Endothelial cell of umbilical vein (primary cell): ENCODE results near the gene ATP10B. TPM values are rescaled to one million over a fixed set of nuclear protein-coding genes. Genes with fewer than 3 reads are reported as not detected.

Source experiments
- BruUV-seq: library from RNA; stranded (reverse); fragments of 400-500 nt; replicated peaks from 2 replicates; lab custom pipeline; 2021; lab: Mats Ljungman, UMichigan
- CTCF ChIA-PET: fragments of 300-600, 350-600 bp; sonication (Branson Sonifier 250); formaldehyde crosslinking; loops from one replicate; lab custom pipeline; 2021; ENCODE audit warnings: antibody characterized with exemption, inconsistent platforms; lab: Charles Lee
- POLR2A ChIA-PET: fragments of 300-600, 350-600 bp; sonication (Branson Sonifier 250); formaldehyde crosslinking; loops from one replicate; lab custom pipeline; 2021; ENCODE audit warnings: antibody characterized with exemption, inconsistent platforms; lab: Charles Lee
- DNase-seq: peaks from one replicate; pipeline ENCODE4 v3.0.0-alpha.2; 2011; ENCODE audit warnings: low read depth, low spot score
- FAIRE-seq: peaks from 2 replicates; lab custom pipeline; 2011; peaks lifted over from hg19 to GRCh38; lab: Jason Lieb, UNC
- H2AFZ ChIP-seq: 2 replicates; pipeline ENCODE4 v1.6.0; 2012; ENCODE audit warnings: low read depth, low read length, control low read depth, inconsistent platforms
- H3K27ac ChIP-seq: 2 replicates; pipeline ENCODE4 v1.5.1; 2011; ENCODE audit warnings: low read depth, mild to moderate bottlenecking, control low read depth, low read length, moderate library complexity; ENCODE audit not compliant: insufficient read depth
- H3K27me3 ChIP-seq, 2 experiments: 2 replicates each; pipeline versions ENCODE4 v1.6.0 to v1.6.1; 2011; ENCODE audit warnings: low read length in 2 of 2, mixed read lengths in 1 of 2; ENCODE audit not compliant: control insufficient read depth in 2 of 2, insufficient read depth in 2 of 2
- H3K36me3 ChIP-seq, 2 experiments: 2 replicates in 1 of 2; 3 replicates in 1 of 2; pipeline ENCODE4 v1.5.1; 2011; ENCODE audit warnings: low read length in 2 of 2, mild to moderate bottlenecking in 1 of 2, moderate library complexity in 1 of 2; ENCODE audit not compliant: control insufficient read depth in 2 of 2, insufficient read depth in 2 of 2; ENCODE audit errors: extremely low read depth in 1 of 2
- H3K4me1 ChIP-seq: 3 replicates; pipeline ENCODE4 v1.5.1; 2011; ENCODE audit warnings: mild to moderate bottlenecking, low read length; ENCODE audit not compliant: control insufficient read depth, insufficient read depth; ENCODE audit errors: extremely low read depth
- H3K4me2 ChIP-seq: 2 replicates; pipeline ENCODE4 v1.6.1; 2011; ENCODE audit warnings: low read length, control low read depth, mixed read lengths; ENCODE audit not compliant: insufficient read depth
- H3K4me3 ChIP-seq, 3 experiments: fragments of 200-600 bp in 1 of 3; sonication (generic), shearing (Covaris generic) in 1 of 3; replicated peaks in 1 of 3; 2 replicates each; pipeline ENCODE4 v1.5.1; 2011 to 2016; ENCODE audit warnings: control low read depth in 3 of 3, low read length in 3 of 3, mild to moderate bottlenecking in 2 of 3, inconsistent platforms in 1 of 3, low read depth in 1 of 3, moderate library complexity in 1 of 3; ENCODE audit not compliant: insufficient read depth in 1 of 3
- H3K79me2 ChIP-seq: 2 replicates; pipeline ENCODE4 v1.6.0; 2012; ENCODE audit warnings: low read length, inconsistent platforms; ENCODE audit not compliant: control insufficient read depth, insufficient read depth
- H3K9ac ChIP-seq: replicated peaks from 2 replicates; pipeline ENCODE3; 2011; ENCODE audit warnings: low read length, control low read depth; ENCODE audit not compliant: insufficient read depth; ENCODE audit errors: extremely low read depth
- H3K9me1 ChIP-seq: replicated peaks from 3 replicates; pipeline ENCODE4 v1.6.0; 2011; ENCODE audit warnings: mild to moderate bottlenecking, low read length; ENCODE audit not compliant: control insufficient read depth, insufficient read depth; ENCODE audit errors: extremely low read depth
- H3K9me3 ChIP-seq: replicated peaks from 2 replicates; pipeline ENCODE4 v1.5.1; 2012; ENCODE audit warnings: low read length, inconsistent platforms; ENCODE audit not compliant: control insufficient read depth, insufficient read depth
- H4K20me1 ChIP-seq: replicated peaks from 2 replicates; pipeline ENCODE3; 2011; ENCODE audit warnings: mild to moderate bottlenecking, low read length; ENCODE audit not compliant: control insufficient read depth, insufficient read depth; ENCODE audit errors: extremely low read depth
- EZH2 ChIP-seq: IDR thresholded peaks from 2 replicates; pipeline ENCODE4 v1.6.1; 2012; ENCODE audit warnings: borderline replicate concordance, low read depth, mild to moderate bottlenecking, moderate library complexity, low read length, inconsistent platforms; ENCODE audit not compliant: severe bottlenecking
- FOS ChIP-seq: IDR thresholded peaks from 2 replicates; pipeline ENCODE4 v1.6.1; 2011; ENCODE audit warnings: mild to moderate bottlenecking, low read length, moderate library complexity, borderline replicate concordance; ENCODE audit not compliant: insufficient read depth
- GATA2 ChIP-seq: IDR thresholded peaks from 2 replicates; pipeline ENCODE4 v1.7.0; 2011; ENCODE audit warnings: low read depth, mild to moderate bottlenecking, moderate library complexity, mixed read lengths, low read length; ENCODE audit not compliant: insufficient read length, insufficient read depth
- JUN ChIP-seq: IDR thresholded peaks from 2 replicates; pipeline ENCODE4 v1.6.1; 2011; ENCODE audit warnings: borderline replicate concordance, low read depth; ENCODE audit not compliant: insufficient read length, insufficient read depth
- POLR2A ChIP-seq: IDR thresholded peaks from 2 replicates; pipeline ENCODE4 v1.6.1; 2012; ENCODE audit warnings: low read depth, mild to moderate bottlenecking, control low read depth, low read length
- POLR2AphosphoS5 ChIP-seq: IDR thresholded peaks from 2 replicates; pipeline ENCODE4 v1.6.1; 2012; ENCODE audit warnings: low read depth, mild to moderate bottlenecking, control low read depth, low read length, moderate library complexity; ENCODE audit not compliant: insufficient read depth
- dilution Hi-C: fragments of 300-500 bp; cut with MboI; formaldehyde crosslinking; loops from one replicate; pipeline ENCODE4 v1.15.0; 2019; ENCODE audit warnings: low sequenced_read_pairs; ENCODE audit not compliant: extremely low pct_ligation_motif_present
- intact Hi-C: fragments of 100-400 bp; cut with micrococcal nuclease; formaldehyde crosslinking; loops from one replicate; pipeline ENCODE4 v1.10.0; 2022
- polyA plus RNA-seq, 4 experiments: library from polyadenylated mRNA; depleted of rRNA in 3 of 4; stranded (reverse) in 3 of 4; unstranded in 1 of 4; fragments of >200 nt; gene quantifications; 2 replicates each; pipeline versions ENCODE4 v1.2.1 to v1.2.3, GENCODE V29; 2011 to 2012; ENCODE audit warnings: missing spikeins in 1 of 4
- total RNA-seq: library from RNA; stranded (reverse); gene quantifications from 2 replicates; pipeline ENCODE4 v1.2.3, GENCODE V29; 2021
- TF ChIP-seq, protein P1 (sequence below): IDR thresholded peaks from 2 replicates; pipeline ENCODE4 v1.6.1; 2011; ENCODE audit not compliant: insufficient read depth, insufficient read length
- TF ChIP-seq, protein P2 (sequence below), 2 donors: IDR thresholded peaks; 1 replicate in 1 of 2; 2 replicates in 1 of 2; pipeline ENCODE4 v1.5.1; 2011; ENCODE audit warnings: low read length in 2 of 2, mild to moderate bottlenecking in 2 of 2, moderate library complexity in 2 of 2, control low read depth in 1 of 2, inconsistent platforms in 1 of 2, low read depth in 1 of 2; ENCODE audit not compliant: insufficient read depth in 1 of 2; ENCODE audit errors: extremely low read depth in 1 of 2

The ATP10B gene
- total and polyA plus RNA-seq, 2 donors (not counting 3 experiments of a cell fraction or from before 2014, with no cell fraction given) = not detected

DNA sequence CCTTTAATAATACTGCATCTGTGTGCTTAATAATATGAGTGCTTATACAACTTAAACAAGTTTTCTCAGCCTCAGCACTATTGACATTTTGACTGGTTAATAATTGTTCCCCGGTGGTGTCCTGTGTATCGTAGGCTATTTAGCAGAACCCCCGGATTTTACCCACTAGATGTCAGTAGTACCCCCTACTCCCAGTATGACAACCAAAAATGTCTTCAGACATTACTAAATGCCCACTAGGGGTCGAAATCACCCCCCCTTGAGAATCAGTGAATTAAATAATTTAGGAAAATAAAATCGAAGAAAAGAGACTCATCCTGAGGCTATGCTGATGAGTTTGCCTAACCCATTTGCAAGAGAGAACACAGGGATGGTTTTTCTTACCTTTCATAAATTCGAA is 166.3 kb downstream of the ATP10B start:
- ChIA-PET POLR2A (no interaction called here), CTCF (no interaction called here)
- no peaks in the 10 kb centered on the region for H3K9me3 ChIP-seq
- H3K27ac ChIP-seq = no peak overlapping the region
- FAIRE-seq (no peak), DNase-seq (no peak)
- TF ChIP-seq FOS (no peak), POLR2AphosphoS5 (no peak), GATA2 (no peak), POLR2A (no peak)
- TF ChIP-seq, protein P1, sequence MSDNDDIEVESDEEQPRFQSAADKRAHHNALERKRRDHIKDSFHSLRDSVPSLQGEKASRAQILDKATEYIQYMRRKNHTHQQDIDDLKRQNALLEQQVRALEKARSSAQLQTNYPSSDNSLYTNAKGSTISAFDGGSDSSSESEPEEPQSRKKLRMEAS = no peak
- TF ChIP-seq, protein P2, sequence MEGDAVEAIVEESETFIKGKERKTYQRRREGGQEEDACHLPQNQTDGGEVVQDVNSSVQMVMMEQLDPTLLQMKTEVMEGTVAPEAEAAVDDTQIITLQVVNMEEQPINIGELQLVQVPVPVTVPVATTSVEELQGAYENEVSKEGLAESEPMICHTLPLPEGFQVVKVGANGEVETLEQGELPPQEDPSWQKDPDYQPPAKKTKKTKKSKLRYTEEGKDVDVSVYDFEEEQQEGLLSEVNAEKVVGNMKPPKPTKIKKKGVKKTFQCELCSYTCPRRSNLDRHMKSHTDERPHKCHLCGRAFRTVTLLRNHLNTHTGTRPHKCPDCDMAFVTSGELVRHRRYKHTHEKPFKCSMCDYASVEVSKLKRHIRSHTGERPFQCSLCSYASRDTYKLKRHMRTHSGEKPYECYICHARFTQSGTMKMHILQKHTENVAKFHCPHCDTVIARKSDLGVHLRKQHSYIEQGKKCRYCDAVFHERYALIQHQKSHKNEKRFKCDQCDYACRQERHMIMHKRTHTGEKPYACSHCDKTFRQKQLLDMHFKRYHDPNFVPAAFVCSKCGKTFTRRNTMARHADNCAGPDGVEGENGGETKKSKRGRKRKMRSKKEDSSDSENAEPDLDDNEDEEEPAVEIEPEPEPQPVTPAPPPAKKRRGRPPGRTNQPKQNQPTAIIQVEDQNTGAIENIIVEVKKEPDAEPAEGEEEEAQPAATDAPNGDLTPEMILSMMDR (IDR thresholded peaks at IDR 0.05; ENCODE audit: extremely low read depth in 1 of 2, insufficient read depth in 1 of 2, low read depth in 1 of 2, low read length in 2 of 2) = no peak
- no peak overlapping the region for H3K9ac ChIP-seq
- no peaks in the 10 kb centered on the region for H3K9me1 ChIP-seq
- no peaks in the 10 kb centered on the region for H3K36me3 ChIP-seq
- intact Hi-C loops = no loop called here
- H3K4me1 ChIP-seq = no peaks in the 10 kb centered on the region
- no peaks in the 10 kb centered on the region for H4K20me1 ChIP-seq
- H2AFZ ChIP-seq = no peak overlapping the region
- H3K27me3 ChIP-seq = no peaks in the 10 kb centered on the region
- H3K4me3 ChIP-seq = no peak overlapping the region
- dilution Hi-C loops = no loop called here
- H3K4me2 ChIP-seq = no peak overlapping the region
- no TSS peak for BruUV-seq
- H3K79me2 ChIP-seq = no peaks in the 10 kb centered on the region

DNA sequence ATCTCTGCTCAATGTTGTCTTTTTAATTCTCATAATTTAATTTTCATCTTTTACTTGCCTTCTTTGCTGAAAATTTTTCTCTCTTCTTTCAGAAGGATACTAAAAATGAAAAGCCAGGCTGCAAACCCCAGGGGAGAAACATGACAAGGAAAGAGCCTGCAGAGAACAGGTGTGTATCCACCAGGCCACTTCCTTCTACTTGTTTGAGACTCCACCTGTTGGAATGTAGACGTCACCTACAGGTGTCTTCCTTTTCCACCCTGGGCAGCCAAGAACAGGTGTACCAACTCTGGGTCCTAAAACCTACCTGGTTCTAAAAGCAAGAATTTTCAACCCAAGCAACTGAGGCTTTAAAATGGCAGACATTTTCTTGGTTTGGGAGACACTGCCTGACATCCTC is 166.8 kb downstream of the ATP10B start:
- POLR2A ChIA-PET = no interaction called here

More for the DNA sequence above, 166.8 kb downstream of the ATP10B start:
- Histone ChIP-seq H4K20me1 (no peaks in the 10 kb centered on the region), H3K9ac (no peak overlapping the region), H3K4me1 (no peaks in the 10 kb centered on the region), H3K36me3 (no peaks in the 10 kb centered on the region), H3K27ac (no peak overlapping the region), H3K4me2 (no peak overlapping the region), H3K4me3 (no peak overlapping the region), H2AFZ (no peak overlapping the region), H3K9me1 (no peaks in the 10 kb centered on the region), H3K27me3 (no peaks in the 10 kb centered on the region), H3K9me3 (no peaks in the 10 kb centered on the region), H3K79me2 (no peaks in the 10 kb centered on the region)
- intact Hi-C loops = no loop called here
- no TSS peak for BruUV-seq
- no peak for TF ChIP-seq JUN
- no peak for TF ChIP-seq GATA2
- TF ChIP-seq POLR2AphosphoS5 = no peak
- TF ChIP-seq EZH2 = no peak
- TF ChIP-seq, protein P1 = no peak
- no peak for TF ChIP-seq POLR2A
- no peak for TF ChIP-seq FOS
- dilution Hi-C loops = no loop called here
- CTCF ChIA-PET = no interaction called here
- no peak for DNase-seq
- FAIRE-seq = no peak
